ENCODE results near the gene PTCRA.
"Not testable (repeated sequence)": the region's sequence is repeated elsewhere in the genome, so short reads cannot be mapped to it uniquely, and the experiment has no call there.

PTCRA gene

DNA sequence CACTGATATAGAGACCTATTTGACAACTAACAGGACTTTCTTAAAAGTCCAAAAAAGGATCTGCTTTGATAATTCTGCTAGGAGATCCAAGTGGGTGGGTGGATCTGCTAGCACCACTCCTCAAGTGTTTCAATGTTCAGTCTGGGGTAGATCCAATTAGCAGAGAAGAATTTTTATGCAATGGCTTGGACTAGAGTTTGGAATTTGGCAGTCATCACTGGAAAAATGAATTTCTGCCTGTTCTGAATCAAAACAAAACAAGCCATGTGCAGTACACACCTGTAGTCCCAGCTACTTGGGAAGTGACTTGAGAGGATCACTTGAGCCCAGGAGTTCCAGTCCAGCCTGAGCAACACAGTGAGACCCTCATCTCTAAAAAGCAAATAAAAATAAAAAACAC, 32.1 kb downstream of the PTCRA start:
- DNase-seq = no peak

DNA sequence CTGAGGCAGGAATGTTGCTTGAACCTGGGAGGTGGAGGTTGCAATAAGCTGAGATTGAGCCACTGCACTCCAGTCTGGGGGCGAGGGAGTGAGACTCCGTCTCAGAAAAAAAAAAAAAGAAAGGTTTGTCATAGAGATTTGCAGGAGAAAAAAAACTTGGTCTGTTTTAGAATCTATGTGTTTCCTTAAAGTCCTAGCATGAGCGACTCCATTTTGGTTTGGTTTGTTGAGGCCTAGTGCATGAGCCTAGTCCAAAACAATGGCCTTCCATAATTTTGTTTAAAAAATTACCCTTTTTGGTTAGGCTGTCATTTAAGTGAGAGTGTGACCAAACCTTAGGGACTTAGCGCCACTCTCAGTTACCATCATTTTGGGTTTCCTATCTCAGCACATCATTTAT, 36.5 kb downstream of the PTCRA start:
- DNase-seq = no peak

DNA sequence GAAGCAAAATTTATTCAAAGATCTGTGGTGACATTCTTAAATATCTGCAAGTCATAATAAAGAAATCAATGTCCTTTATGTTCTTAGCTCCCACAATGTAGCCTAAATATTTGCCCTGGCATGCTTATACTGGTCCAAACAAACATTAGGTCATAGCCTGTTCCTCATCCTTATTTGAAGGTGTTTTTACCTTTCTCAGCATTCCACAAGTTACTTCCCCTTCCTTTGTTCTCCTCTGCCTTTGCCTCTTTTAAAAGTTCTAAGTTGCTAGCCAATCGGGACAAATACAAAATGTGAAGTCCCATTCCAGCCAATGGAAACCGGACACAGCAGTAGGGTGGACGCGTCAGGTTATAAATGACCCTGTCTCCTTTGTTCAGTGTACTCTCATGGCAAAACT, 38.6 kb downstream of the PTCRA start:
- DNase-seq = not testable (repeated sequence)

DNA sequence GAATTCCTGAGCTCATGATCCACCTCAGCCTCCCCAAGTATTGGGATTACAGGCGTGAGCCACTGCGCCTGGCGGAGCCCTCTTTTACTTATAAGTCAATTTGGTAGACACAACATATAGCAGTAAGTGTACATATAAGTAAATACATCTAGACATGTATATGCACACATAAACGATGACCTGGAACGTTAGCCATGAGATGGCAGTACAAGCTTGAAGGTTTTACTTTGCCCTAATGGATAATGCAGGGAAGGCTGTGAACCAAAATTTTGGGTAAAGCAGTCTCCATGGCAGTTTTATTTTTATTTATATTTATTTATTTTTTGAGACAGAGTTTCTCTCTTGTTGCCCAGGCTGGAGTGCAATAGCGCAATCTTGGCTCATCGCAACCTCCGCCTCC, 42.3 kb downstream of the PTCRA start:
- DNase-seq = no peak

DNA sequence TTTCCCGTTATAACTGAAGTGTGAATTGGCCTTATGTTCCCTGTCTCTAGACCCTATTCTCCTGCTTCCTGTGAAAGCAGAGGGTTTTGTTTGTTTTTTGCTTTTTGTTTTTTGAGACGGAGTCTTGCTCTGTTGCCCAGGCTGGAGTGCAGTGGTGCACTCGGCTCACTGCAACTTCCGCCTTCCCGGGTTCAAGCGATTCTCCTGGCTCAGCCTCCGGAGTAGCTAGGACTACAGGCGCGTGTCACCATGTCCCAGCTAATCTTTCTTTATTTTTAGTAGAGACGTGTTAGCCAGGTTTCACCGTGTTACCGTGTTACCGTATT, 44.0 kb downstream of the PTCRA start:
- DNase-seq = no peak

DNA sequence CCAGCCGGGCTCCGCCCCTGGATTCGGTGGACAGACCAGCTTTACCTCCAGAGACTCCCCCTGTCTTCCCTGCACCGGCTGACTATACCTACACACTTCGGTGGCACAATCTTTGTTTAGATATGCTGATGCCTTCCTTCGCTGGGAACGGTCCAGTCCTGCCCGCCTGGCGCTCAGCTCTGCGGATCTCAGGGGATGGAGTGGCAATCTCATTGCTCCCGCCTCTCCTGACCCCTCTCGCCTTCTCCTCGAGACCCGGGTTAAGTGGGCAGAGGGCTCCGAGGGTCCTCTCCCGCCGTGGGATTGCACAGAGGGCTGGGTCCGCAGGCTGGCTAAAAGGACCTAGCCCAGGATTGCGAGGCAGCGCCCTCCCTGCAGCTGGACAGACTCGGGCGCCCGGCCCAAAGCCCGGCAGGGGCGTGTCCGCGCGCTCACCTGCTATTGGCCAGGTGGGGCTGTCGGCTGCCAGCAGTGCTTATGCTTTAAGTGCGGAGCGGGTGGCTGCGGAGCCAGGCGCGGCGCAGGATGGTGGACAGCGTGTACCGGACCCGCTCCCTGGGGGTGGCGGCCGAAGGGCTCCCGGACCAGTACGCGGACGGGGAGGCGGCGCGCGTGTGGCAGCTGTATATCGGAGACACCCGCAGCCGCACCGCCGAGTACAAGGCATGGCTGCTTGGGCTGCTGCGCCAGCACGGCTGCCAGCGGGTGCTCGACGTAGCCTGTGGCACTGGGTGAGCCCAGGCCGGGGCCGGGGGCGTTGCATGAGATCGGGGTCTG, 44.6 kb downstream of the PTCRA start, which contains the start of gene GNMT:
GNMT (plus strand) TSS at position 512 of the 777 bp plus-strand sequence; CDS start at position 526, 14 bp downstream.
- no peak for DNase-seq

DNA sequence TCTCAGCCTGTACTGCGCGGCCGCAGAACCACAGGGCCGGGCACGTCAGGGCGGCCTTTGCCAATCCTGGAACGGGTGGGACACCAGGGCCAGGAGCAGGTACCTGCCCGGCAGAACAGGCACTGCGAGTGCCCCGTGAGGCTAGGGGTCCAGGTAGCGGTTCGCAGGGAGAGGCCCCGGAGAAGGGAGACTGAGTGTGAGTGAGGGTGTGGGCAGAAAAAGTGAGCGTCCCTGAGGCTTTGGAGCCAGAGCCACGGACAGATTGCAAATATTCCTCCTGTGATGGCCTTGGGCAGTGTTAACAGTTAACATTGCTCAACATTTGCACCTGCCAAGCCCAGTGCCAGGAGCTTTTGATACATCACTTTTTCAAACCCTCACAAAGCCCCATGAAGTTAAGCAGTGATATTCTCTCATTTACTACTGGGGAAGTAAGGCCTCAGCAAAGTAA, 45.2 kb downstream of the PTCRA start:
- DNase-seq = no peak

DNA sequence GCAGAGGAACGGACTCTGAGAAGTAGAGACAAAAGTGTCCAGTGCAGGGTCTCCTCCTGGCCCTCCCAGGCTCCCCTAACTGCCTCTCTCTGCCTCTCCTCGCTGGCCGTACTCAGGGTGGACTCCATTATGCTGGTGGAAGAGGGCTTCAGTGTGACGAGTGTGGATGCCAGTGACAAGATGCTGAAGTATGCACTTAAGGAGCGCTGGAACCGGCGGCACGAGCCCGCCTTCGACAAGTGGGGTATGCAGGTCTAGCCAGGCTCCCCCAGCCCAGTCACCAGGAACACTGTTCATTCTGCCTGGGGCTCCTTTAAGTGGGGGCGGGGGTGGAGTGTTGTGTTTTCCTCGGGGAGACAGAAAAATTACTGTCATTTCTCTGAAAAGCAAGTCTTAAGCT, 46.2 kb downstream of the PTCRA start:
- no peak for DNase-seq

DNA sequence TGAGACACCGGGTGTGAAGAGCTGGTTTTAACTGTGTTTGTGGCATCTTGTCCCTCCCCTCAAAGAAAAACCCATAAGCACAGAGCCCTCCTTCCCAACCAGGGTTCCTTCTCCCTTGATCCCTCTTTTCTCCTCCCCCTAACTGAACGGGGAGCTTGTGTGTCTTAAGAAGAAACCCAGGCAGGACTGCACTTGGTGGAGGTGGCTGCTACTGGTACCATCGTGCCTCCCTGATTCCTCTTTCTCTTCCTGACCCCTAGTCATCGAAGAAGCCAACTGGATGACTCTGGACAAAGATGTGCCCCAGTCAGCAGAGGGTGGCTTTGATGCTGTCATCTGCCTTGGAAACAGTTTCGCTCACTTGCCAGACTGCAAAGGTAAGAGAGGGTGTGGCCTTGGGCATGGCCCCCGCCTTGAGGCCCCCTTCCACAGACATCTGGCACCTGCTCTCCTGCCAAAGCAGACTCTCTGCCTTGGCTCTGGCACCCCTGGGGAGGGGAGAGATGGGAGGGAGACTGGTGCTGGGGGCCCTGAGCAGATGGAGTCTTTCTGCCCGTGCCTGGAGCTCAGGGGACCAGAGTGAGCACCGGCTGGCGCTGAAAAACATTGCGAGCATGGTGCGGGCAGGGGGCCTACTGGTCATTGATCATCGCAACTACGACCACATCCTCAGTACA, 46.8 kb downstream of the PTCRA start:
- DNase-seq = no peak

DNA sequence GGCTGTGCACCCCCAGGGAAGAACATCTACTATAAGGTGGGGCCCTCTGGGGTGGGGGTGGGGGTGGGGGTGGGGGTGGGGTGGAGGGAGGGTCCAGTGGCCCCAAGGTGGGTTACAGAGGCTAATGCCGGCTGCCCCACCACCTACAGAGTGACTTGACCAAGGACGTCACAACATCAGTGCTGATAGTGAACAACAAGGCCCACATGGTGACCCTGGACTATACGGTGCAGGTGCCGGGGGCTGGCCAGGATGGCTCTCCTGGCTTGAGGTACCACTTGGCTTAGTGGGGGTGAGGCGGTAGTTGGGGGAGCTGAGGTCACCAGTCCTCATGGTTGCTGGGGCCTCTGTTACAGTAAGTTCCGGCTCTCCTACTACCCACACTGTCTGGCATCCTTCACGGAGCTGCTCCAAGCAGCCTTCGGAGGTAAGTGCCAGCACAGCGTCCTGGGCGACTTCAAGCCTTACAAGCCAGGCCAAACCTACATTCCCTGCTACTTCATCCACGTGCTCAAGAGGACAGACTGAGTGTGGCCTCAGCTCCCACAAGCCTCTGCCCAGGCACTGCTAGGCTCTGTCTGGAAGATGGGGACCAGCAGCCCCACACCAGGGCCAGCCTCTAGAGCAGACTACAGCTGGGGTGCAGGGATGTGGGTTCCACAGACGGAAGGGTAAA, 47.5 kb downstream of the PTCRA start:
- no peak for DNase-seq

DNA sequence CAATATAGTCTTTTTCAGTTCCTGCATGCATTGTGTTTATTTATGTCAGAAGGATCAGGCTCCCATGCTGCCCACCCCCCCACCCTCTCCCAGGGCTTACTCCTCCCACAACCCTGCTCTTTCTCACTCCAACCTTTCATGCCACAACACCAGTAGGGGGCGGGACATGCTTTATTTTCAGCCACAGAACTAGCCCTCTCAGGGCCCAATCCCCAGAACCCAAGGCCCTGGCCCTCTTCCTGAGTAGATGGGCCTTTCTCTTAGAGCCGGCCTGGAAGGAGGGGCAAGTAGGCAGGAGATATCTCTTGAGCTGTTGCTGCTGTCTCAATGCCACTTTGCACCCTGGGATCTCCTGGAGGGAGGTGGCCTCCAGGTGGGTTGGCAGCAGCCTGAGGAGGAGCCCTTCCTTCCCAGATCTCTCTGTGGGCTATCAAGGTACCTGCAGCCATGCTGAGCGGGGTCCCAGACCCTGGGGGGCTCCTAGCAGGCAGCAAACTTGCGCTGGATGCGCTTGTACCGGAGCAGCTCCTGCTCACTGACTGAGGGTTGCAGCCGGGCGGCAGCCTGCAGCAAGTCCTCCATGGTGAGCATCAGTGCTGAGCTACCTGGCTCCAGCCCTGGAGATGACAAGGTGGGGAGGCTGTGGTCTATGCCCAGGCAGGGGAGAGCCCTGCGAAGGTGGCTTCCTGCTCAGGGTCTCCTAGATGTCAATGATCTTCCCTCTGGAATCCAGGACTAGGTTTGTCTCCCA, 48.2 kb downstream of the PTCRA start:
- peak; percentile 54 for DNase-seq

DNA sequence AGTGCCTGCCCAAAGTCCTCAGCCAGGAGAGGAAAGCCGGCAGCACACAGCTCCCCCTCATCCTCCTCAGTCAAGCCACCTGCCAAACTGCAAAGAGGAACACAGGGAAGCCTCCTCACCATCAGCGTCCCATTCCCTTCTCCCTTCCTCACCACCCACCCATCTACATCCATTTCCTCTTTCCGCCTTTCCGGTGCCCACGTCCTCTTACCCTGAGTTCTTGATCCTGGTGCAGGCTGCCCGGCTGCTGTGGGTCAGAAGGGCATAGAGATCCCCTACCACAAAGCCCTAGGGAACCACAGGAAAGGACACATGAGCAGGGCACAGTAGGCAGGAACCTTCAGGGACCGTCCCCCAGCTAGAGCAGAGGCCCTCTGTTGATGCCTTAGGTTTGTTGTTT, 50.7 kb downstream of the PTCRA start:
- no peak for DNase-seq

DNA sequence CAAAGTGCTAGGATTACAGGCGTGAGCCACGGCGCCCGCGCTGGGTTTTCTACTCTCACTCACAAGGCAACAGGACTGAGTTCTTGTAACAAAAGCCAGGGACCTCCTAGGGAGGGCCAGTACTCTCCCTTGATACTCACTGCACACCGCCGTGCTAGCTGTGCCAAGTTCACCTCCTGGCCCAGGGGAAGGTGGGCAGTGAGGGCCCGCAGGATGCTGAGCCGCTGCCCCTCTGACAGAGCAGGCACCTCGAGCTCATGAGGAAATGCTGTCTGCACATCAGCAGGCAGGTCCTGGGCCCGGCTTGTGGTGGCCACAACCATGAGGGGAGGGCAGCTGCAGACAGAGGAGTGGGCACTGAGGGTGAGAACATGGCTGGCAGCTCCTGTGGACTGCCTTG, 51.4 kb downstream of the PTCRA start:
- no peak for DNase-seq

DNA sequence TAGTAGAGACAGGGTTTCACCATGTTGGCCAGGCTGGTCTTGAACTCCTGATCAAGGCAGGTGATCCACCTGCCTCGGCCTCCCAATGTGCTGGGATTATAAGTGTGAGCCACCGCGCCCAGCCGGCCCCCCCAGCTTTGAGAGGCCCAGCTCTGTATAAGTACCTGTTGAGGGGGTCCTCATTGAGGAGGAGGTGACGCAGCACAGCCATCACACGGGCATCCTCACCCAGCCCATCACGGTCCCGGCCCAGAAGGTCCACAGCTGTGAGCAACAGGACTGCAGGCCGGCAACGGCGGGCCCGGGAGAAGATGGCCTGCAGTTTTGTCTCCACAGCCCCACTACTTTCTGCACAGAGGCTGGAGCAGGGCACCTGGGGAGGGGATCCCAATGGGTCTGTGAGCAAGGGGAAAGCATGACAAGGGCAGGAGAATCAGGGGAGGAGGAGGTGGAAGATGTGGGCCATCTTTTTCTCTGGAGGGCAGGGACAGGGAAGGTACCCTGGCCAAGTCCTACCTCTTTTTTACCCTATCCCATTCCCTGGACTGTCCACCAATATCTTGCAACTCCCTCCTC, 52.4 kb downstream of the PTCRA start:
- no peak for DNase-seq

DNA sequence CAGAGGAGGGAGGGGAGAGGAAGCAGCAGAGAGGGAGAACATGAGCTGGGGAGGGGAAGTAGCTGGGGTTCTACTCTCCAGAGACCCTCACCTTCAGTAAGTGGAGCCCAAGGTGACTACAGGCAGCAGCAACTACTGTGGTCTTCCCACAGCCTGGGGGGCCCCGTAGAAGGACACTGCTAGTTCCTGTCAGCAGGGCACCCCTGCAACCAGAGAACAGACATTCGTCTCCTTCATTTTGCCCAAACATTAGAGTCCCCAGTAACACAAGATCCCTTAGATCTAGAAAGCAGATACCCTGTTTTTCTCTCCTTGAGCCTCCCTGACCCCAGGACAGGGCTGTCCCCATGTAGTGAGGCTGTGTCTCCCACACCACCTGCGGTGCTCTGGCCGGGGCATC, 52.9 kb downstream of the PTCRA start:
- DNase-seq = no peak

DNA sequence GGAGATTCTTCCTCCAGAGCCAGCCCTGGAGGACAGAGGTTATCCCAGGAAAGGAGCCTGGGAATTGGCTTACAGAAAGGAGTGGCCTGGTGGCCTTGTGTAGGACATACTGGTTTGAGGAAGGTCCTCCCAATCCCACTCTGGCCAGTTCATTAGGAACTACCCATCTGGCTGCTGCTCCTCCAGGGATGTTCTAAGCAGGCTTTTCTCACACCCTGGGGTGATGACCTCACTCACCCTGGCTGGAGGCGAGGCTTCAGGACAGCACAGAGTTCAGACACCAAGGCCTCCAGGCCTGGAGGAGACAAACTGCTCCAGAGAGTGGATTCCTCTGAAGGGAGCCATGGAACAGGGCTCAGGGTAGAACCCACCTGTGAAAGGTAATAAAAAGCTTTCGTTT, 53.6 kb downstream of the PTCRA start:
- DNase-seq = no peak

DNA sequence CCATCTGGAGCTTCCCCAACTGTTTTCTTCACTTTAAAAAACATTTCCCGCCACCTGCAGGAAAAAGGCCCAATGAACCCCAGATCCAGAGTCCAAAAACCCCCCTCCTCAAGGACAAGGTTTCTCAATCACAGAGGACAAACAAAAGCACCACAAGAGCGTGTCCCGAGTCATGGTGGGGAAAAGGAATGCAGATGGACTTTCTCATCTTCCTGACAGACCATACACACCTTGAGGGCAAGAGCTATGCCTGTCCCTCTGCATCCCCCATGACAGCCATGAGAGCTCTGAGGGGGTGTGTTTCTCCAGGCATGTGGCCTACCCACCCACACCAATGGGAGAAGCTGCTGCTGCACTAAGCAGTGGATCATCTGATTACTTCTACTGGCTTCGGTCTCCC, 54.1 kb downstream of the PTCRA start:
- no peak for DNase-seq

DNA sequence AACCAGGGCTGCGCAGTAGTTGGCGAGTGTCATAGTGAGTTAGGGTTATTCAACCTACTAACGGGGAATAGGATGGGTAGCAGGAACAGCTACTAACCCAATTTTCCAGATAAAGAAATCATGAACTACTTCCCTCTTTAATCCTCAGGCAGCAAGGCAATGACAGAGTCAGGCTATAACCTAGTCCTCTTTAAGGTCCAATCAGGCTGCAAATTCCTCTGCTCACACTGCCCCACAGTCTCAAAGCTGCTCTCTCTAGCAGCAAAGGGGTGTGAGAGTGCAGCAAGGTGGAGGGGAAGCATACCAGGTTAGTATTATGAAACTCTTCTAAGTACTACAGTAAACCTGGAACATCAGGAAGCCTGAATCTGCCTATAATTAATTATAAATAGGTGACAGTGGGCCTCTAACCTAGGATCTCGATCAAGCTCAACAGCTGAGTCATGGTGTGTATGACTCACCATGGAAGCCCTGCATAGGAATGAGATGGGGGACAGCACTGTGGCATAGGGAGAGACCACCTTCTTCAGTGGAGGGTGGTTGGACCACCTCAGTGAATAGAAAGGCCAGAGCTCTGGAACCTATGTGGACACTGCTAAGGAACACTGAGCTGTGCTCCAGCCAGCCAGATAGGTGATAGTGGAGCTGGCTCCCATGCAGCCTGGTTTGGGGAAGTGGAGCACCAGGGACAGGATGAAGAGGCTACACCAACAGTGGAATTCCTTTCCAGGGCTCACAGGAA, 55.2 kb downstream of the PTCRA start:
- DNase-seq = peak; percentile 55

DNA sequence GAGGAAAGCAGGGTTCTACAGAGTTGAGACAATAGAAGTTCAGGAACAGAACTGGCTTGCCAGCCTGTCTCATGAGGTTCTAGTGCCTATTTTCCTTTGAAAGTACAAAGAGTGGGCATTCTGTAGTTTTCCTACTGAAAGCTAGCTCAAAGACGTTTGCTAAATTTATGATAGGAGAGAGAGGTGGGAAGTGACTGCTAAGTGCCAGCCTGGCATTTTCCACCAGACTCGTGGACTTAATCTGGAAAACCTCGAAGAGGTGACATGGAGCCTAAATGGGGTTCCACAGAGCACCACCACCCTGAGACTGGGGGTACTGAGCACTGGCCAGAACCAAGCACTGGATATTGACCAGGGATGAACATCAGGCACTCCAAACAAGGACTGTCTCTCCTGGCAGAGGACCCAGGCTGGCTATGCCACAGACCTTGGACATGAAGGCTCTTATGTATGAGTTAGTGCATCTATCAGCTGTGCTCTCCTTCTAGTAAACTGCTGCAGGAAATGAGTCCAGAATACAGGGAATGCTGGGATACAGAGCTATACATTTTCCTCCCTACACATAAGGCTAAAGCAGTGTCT, 56.0 kb downstream of the PTCRA start:
- DNase-seq = no peak

DNA sequence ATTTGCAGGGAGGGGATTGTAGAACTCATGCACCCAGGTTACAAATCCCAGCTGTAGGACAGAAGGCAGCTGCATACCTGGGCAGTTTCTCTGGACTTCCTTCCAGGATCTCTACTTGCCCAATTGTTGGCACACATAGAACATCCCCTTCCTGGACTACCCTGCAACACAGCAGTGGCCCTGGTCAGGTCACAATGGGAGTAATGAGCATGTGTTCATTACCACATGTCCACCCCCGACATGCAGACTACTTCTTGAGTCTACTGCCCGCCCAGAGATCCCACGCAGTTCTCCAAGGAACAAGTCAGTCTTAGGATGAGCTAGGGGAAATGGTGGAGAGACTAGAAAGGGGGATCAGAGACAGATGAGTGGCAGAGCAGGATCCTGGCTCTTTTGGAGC, 58.1 kb downstream of the PTCRA start:
- no peak for DNase-seq

DNA sequence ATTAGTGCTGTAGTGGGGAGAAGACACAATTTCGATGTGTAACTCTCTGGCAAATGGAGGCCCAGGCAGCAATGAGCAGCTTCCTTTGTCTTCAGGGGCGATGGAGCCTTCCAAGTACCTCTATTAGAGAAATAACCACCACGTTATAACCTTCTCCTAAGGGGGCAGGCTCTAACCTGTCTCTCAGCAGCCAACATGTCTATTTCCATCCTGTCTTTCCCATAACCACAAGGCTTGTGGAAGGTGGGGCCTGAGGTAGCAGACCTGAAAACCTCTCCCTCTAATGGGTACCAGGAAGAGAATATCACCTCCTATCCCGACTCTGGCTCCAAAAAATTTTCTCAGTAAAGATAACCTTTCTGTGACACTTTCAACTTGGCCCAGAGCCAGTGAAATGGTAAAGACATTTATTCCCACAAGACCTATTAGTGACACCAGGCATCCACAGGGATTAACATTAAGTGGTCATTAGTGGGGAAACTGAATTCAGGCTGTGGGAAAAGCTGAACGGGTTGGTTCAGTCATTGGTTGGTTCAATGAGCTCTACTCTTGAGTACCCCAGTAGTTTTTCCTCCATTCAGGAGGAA, 59.2 kb downstream of the PTCRA start:
- DNase-seq = no peak
